ENCODE measurements around the gene PAM.

The PAM gene

GRCh38 chr5:102742215-102742614, 12.9 kb upstream of the PAM start:
- no peak for TF ChIP-seq CTCF (IDR thresholded peaks at IDR 0.05)

- TF ChIP-seq CTCF (IDR thresholded peaks at IDR 0.05) = no peak
Observed at GRCh38 chr5:102743900-102744299, 11.2 kb upstream of the PAM start.

- no peak for TF ChIP-seq CTCF (IDR thresholded peaks at IDR 0.05)
Observed at GRCh38 chr5:102747386-102748166, 7.5 kb upstream of the PAM start.

GRCh38 chr5:102749416-102750030, 5.6 kb upstream of the PAM start:
- no peak for TF ChIP-seq CTCF (IDR thresholded peaks at IDR 0.05)

GRCh38 chr5:102750151-102750834, 4.8 kb upstream of the PAM start:
- TF ChIP-seq CTCF (IDR thresholded peaks at IDR 0.05) = no peak

GRCh38 chr5:102753889-102754766, 977 bp upstream of the PAM start:
- no peak for TF ChIP-seq CTCF (IDR thresholded peaks at IDR 0.05)

All from LNCAP (cell line).